Activated naive CD4-positive, alpha-beta T cell treated with Interleukin-2 at 50 U/mL for 16 hours (primary cell): Measurements from ENCODE around the gene RFX3.

ENCODE experiments used
- DNase-seq: peaks from one replicate; pipeline ENCODE4 v3.0.0-alpha.2; 2020

Gene RFX3

DNA sequence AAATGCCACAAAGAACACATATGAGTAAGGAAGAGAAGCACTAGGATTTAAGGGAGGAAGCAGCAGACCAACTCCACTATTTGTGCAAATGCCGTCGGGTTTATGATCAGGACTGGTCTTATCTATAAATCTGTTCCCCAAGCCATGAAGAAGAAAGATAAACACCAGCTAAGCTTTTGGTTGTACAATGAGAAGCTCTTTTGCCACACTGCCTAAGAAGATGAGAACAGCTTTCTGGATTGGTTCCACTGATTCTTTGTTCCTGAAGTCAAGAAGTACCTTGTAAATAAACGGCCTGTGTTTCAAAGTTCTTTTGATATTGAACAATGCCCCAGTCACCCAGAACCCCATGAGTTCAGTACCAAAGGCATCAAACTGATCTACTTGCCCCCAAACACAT is 93.9 kb downstream of the RFX3 start:
- no peak for DNase-seq

DNA sequence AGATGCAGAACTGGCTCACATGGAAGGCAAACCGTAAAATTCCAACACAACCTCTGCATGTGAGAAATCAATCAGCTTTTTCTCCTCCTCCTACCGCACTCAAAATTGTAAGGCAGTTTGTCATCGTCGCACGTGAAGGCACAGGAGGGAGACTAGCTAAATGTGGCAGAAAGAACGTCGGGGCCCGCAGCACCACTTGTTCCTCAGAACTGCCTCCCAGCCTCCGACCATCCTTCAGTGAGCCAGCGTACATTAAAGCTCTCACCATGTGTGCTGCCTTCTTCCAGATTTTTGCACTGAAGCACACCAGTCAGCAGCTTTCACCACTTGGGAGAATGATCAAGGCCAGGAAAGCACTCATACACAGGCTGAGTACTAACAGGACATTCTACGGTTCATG is 105.9 kb downstream of the RFX3 start:
- no peak for DNase-seq

DNA sequence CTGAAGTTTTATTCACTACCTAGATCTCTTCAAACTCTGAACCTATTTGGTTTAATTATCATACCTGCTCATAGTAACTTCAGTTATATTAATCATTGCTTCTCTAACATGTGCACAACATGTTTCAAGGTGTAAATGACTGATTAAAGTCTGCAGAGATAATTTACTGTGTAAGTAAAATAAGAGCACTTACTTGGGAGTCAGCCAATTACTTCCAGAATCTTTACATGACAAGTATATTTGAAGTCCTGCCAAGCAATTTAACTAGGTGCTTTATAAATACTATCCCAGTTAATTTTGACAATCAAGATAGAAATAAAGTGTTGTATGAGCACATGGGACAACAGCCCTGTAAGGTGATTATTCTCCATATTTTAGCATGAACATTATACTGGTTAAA is 109.9 kb downstream of the RFX3 start:
- no peak for DNase-seq

DNA sequence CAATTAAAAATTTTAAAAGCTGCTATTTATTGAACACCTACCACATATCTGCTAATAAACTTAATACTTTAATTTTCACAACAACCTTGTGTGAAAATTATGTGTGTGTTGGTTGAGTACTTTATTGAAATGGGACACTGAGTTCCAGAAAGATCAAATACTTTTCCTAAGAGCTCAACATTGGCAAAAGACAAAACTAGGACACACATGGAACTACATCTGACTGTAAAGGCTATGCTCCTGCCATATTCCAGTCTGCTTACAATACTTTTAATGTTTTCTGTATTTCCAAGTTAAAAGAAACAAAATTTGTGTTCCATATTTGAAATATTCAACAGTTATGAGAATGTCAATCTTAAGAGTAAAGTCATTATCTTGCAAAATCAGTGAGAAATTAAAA is 111.8 kb downstream of the RFX3 start:
- no peak for DNase-seq

DNA sequence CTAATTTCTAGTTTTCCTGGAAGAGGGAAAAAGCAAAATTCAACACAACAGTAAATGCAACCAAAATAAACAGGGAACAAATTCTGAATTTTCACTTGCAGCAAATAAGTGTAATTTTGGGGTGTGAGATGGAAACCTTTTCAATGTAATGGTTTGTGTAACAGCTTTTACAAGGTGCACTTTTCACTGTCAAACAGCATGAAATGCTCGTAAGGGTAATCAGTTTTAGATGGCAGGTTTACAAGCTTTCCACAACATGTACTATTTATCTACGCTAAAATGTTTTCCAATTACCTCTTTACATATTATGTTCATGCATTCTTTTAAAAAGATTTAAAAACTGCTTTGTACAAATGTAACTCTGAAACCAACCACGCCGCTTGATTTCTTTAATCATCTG is 115.3 kb downstream of the RFX3 start:
- no peak for DNase-seq

DNA sequence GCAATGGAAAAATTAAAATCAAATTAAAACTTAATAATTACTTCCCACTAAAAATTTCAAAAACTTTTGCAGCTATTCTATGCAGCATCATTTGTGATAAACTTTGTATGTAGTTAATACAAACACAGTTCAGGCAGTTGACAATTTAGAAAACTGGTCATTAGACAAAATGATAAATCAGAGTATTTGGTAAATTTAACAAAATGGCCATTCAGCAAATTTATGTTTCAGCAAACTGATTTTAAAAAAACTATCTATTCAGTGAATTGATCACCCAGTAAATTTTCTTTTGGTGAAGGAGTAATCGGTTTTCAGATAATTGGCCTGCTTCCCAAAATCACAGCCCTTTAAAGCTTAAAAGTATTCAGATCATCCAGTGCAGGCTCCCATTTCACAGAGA is 116.3 kb downstream of the RFX3 start:
- no peak for DNase-seq

DNA sequence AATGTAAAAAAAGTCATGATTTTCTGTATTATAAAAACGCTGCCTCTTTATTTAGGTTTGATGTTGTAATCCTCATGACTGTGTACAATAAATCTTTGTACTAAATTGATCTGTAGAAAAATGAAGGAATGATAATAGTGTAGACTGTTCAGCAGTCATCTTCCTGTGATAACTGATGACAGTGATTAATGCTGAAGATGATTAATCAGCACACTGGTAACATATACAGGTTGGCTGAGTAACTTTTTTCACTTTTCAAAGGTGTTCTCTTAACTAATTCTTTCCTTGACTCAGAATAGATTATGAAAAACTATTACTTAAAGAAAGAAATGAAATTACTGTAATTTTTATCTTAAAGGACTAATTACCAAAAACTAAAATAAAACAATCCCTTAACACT is 122.5 kb downstream of the RFX3 start:
- DNase-seq, result no peak

DNA sequence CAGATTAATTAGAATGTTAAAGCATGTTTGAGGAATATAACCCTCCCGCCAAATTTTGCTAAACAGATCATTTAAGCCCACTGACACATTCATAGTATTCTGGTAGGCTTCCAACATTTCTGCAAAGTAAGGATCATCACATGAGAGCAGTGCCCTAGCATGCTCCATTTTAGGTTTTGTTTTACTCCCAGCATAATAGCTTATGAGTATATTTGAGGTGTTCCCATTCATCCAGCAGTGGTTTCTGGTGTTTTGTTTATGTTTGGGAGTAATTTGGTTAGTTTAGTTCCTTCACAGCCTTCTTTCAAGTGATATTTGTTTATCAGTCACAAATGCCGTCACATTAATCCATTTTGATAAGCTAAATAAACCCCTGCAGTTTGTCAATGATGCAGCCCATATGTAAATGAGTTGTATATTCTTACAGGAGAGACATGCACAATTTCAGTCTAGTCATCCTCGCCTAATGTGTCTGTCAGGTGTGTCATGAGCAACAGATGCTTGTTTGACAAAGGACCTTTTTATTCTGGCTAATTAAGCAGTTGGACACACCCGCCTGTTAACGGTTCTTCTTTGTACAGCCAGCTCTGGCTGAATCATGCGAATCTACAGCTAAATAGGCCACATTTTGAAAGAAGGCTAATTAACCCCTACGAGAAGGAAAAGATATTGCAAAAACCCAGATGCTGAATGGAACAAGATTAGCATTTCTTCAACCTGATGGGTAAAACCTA is 124.4 kb downstream of the RFX3 start:
- DNase-seq, result no peak

DNA sequence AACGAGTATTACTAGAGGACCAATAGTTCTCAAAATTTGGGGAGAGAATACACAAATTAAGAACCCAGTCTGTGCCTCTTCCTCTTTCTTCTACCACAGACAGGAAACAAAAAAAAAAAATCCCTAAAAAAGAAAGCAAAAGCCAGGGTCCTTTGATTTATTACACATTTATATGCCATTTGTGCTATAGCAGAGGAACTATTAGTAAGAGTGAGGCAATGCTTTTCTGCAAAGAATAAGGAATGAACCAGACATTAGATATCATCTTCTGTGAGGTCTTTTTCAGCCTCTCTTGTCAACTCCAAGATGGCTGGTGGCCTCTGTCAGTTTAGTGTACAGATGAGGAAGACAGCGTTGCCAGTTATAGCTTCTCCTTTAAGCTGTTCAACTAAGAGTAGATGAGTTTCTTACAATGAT is 127.6 kb downstream of the RFX3 start:
- DNase-seq, result no peak

DNA sequence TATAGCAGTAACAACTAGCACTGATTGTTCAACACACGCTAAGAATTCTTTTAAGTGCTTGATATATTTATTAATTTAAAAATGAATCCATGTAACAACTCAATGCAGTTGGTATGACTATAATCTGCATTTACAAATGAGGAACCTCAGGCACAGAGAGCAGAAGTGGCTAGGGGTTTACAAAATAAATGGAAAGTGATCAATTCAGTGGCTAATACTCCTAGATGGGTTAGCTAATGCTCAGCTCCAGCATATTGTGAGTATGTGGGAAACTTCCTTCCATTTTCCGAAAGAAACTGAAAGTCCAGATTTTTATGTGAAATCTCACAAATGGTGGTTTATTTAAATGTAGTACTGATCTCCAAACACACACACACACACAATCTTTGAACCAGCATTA is 128.0 kb downstream of the RFX3 start:
- no peak for DNase-seq

DNA sequence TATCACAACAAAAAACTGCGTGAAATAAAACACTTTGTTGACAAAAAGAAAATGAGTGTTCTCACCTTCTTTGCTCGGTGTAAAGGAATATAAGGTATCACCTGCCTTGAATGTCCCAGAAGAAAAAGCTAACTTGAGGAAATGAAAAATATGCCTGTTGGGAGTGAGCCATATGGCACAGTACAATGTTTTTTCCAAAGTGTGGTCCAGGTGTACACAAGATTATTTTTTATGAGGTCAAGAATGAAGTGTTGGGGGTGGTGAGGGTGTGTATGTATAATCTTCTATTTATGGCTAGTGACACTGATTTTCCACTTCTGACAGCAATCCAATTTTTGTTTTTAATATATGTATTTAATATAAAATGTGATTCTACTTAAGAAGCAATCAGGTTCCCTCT is 134.4 kb downstream of the RFX3 start:
- DNase-seq, result no peak

DNA sequence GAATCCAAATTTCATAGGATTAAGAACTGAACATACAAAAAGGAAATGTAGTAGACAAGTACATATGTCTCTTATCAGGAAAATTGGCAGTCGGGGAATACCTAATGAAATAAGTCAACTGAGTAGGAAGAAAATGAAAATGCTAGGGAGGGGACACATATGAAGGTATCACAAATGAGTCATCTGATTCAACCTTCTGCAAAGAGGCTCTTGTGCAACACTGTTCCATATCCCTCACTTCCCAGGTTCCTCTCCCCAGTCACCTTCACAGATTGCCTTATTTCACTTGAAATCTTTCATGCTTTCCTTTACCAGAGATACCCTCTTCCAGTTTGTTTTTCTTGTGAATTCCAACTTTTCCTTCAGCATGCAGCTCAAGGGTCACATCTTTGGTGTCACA is 139.0 kb downstream of the RFX3 start:
- DNase-seq, result no peak

DNA sequence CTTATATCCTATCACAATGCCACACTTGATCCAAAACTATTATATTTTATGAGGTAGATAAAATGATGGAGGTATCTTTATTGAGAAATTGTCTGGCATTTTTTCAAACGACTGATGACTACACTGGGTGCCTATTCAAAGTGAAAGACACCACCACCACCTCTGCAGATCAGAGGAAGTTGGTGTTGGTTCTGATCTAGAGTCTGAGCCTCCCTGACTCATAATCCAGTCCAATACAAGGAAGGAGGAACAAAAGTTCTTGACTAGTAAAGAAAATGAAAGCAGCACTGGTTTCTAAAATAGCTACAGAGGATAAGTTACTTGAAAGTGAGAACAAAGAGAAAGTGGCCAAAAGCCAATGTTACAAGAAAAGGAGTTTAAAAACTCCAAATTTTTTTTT is 139.9 kb downstream of the RFX3 start:
- peak; percentile 50 for DNase-seq

DNA sequence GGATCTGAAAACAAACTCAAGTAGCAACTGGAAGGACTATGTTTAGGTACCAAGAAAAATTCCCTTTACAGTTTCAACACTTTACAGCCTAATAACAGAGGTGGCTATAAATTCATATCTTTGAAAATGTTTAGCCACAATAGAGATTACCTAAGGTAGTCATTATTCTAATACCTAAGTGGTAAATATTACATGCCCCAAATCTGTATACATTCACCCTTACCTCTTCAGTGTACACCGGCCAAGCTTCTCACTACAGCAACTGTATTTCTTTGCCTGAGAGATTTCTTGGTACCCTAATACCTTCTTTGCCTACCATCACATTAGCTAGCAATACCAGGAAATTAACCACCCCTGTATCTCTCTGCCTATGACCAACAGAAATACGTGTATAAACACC is 154.0 kb downstream of the RFX3 start:
- DNase-seq, result no peak

DNA sequence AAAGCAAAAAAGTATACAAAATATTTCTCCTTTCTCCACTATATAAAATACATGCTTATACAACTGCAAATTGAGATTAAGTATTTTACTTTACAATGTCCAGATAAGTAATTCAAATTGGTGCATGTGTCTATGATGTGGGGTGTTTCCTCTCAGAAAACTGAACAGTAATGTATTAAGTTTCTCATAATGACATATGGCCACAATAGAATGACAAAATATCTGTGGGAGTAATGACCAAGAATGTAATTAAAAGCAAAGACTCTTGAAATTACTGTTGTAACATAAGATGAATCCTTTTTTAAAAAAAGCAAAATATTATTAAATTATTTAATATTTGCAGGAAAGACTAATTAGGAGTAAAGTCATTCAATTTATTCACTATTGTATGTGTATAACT is 155.1 kb downstream of the RFX3 start:
- no peak for DNase-seq

DNA sequence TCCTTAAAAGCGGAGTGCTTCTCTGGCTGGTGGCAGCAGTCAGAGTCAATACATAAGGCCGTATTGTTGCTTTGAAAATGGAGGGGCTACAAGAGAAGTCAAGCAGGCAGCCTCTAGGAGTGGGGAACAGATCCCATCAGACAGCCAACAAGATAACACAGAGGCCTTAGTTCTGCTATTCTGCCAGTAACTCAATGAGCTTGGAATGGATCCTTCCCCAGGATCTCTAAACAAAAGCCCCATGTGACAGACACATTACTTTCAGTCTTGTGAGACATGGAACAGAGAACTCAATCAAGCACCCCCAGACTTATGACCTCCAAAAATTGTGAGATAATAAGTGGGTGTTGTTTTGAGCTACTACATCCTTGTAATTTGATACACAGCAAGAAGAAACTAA is 158.6 kb downstream of the RFX3 start:
- no peak for DNase-seq

DNA sequence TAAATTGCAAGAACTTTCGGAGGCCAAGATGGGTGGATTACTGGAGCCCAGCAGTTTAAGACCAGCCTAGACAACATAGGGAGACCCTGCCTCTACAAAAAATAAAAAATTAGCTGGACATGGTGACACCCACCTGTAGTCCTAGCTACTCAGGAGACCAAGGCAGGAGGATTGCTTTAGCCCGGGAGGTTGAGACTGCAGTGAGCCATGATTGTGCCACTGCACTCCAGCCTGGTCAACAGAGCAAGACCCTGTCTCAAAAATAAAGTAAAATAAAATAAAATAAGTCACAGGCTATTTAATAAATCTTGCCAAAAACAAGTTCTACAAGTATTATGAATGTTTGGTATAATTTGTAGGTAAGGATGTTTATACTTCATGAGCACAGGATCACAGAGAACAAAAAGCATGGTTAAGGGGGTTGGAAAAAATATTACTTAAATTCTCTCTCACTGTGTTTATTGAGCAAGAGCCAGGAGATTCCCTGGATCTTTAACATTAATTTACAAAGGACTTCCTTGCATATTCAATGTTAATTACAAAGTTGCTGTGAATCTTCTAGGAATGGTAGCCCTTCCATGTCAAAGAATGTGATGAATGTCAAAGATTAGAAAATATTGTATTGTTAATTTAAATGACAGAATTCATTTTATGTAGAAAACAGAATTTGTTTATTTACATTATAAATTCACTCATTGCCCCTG is 164.0 kb downstream of the RFX3 start:
- no peak for DNase-seq

DNA sequence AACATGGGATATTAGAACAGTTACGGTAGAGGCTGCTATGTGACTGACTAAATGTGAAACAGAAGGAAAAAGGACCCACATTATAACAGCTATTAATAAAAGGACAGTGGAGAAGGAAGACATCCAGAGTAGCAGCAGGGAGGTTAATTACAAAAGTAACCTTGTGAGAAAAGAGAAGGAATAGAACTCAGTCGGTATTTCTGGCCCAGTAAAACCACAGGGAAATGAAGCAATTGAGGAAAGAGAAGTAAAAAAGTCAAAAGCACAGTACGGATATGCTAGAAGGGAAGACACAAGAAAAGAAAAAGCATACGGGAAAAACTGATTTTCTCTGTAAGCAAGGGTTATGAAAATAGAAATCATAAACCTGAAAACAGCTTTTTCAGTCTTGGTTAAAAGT is 164.7 kb downstream of the RFX3 start:
- DNase-seq, result no peak

DNA sequence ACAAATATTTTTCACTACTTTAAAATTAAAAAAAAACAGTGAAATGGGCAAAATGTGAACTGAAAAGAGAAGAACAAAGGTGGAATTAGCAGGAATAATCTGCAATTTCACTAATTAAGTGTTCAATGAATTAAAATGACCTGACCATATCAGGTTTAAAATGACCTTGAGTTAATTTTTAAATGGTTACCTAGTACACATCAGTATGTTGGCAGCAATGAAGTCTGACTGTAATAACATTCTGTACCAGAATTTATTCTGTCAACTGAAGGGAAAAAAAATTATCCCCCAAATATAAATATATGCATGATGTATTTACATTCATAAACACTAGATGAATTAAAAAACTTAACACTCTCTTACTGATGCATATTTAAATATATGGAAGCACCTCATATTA is 165.6 kb downstream of the RFX3 start:
- no peak for DNase-seq

DNA sequence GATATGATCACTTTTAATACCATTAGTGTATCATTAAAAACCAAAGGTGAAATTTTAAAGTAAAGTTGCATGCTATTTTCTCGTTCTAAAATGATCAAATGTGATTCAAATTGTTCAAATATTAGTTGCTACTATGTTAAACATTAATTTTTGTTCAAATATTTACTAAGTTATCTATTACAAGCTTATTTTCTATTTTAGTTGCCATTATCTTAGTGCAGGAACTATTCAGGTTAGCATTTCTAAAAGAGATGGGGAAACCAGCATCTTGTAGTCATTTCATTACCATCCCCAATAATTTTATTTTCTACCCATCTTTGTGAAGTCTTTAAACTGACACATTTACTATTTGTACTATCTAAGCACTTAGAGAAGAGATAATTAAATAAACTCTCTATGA is 166.0 kb downstream of the RFX3 start:
- DNase-seq, result no peak

DNA sequence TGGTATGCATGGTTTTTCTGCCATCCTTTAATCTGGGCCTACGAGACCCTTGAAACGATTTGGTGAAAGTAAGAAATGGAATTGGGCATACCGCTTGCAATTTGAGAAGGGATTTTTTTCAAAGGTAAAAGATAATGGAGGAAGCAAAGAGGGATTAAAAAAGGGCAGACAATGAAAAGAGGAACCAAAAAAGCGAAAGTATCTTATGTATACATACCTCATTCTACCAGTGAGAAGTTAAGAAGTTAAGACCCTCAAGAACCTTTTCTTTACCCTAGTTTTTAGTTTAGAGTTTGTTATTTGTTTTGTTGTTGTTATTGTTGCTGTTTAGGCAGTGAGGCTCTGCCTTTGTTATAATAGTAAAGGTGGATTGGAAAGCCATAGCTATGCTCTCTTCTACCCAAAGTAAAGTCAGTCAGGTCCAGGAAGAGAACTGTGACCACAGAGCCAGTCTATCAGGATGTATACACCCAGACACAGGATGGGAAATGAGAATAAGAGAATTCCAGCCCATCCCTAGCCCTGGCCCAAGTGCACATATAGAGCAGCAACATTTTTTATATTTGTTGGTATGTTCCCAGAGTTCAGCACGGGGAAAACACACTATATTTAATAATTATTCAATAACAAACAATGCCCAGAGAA is 166.6 kb downstream of the RFX3 start:
- no peak for DNase-seq

DNA sequence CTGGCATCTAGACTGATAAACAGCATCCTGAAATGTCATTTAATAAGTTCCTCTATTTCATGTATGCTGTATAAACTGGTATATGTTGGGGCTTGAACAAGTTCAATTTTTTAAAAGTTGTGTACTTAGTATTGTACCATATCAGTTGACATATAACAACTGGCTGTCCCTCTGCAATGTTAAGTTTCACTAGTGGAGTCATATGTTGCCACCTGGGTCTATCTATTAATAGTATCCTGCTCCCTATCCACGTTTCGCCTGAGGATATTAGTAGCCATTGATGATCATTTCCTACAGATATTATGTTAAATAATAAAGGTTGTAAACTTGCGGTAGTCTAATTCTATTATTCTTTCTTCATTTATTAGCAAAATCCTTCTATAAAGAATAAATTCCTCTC is 177.6 kb downstream of the RFX3 start:
- no peak for DNase-seq

DNA sequence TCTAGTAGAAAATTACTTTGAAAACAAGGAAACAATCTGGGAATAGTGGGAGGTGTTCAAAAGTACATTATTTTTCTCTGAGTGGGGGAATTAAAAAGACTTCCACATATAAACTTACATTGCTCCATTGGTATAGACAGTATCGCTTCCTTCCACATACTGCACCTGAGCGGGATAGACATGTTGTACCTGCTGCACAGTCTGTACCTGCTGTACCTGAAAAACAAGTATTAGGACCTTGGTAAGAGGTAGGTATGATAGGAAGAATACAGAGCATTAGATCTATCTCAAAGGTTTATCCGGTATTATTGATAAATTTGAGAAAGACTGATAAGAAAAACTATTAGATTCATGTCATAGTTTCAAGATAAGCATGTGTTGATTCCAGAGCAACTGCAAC is 179.3 kb downstream of the RFX3 start:
- no peak for DNase-seq

DNA sequence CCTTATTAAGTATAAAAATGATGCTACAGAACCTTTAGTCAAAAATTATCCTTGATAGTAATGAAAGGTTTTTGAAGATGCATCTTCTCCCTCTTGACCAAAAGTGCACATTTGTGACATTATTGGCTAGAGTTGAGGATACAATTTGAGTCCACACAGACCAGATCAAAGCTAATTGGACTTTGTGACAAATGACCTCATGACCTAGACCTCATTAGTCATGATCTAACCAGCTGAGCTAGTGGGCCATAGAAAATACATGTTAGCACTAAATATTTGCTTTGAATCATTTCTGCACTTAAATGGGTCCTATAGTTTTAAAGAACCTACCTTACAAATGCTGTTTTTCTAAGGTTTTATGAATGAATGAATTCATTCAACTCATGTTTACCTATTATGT is 182.1 kb downstream of the RFX3 start:
- DNase-seq, result no peak
